ENCODE data around the gene BACH2. TPM values are rescaled to one million over a fixed set of nuclear protein-coding genes. Genes with fewer than 3 reads are reported as not detected.

BACH2 gene
- total and polyA plus RNA-seq, 9 of the 15 experiments (the other 6 are each of a cell fraction or from before 2014, with no cell fraction given), result 0.06 to 3.1 (median 0.59) TPM

DNA sequence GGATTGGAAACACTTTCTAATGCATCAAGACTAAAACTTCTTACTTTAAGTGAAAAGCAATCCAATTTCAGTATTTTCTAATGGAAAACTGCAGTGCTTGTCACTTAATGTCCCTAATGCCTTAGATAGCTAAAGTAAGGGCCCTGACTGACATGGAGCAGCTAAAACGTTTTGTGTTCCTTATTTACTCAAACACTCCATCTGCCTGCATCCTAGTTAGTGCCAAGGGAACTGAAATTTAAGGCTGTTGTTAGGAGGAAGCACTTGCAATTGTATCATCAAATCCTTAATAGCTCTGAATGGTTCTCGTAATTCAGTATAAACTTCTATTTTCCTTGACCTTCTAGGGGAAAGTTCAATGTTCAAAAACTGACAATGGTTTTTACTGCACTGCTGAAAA is 274.9 kb downstream of the BACH2 start:
- intact Hi-C loops (cut with micrococcal nuclease) (no loop called here), in situ Hi-C loops (cut with MboI) (no loop called here)
- 13% methylated on average over 2 of the region's 2 CpGs for WGBS (ENCODE audit: insufficient coverage, low coverage, missing lambda C conversion rate)
- DNase-seq (ENCODE audit: extremely low read depth in 1 of 4, low spot score in 3 of 4) (no peak), ATAC-seq (no peak), FAIRE-seq (no peak)
- H3K9me3 ChIP-seq (replicated peaks; ENCODE audit: control insufficient read depth, insufficient read depth, low read depth, low read length), result no peaks in the 10 kb centered on the region
- no peak overlapping the region for H2AFZ ChIP-seq (ENCODE audit: low read depth, low read length)
- ChIA-PET POLR2A (no interaction called here), CTCF (ENCODE audit: low intra/inter-chr PET ratio) (no interaction called here)
- H3K36me3 ChIP-seq (ENCODE audit: control insufficient read depth, insufficient read depth, low read length), result no peaks in the 10 kb centered on the region
- H3K27ac ChIP-seq (ENCODE audit: extremely low read depth, low read depth, low read length), result no peak overlapping the region
- H3K4me3 ChIP-seq, result no peak overlapping the region
- no peaks in the 10 kb centered on the region for H4K20me1 ChIP-seq (replicated peaks; ENCODE audit: control insufficient read depth, insufficient read depth, low read length)
- H3K4me1 ChIP-seq (replicated peaks in 1 of 2; ENCODE audit: control insufficient read depth in 2 of 2, insufficient read depth in 2 of 2, low read length in 2 of 2), result no peaks in the 10 kb centered on the region
- H3K9me1 ChIP-seq (ENCODE audit: control insufficient read depth, insufficient read depth, low read length), result no peaks in the 10 kb centered on the region
- H3K27me3 ChIP-seq (ENCODE audit: control insufficient read depth in 2 of 2, insufficient read depth in 2 of 2, low read length in 2 of 2), result peaks cover 5 to 9% of the 10 kb centered on the region in 2 experiments; a peak in 3 of 5 replicates
- no peak overlapping the region for H3K9ac ChIP-seq (ENCODE audit: insufficient read depth in 1 of 2, low read depth in 2 of 2, low read length in 2 of 2)
- no peak overlapping the region for H3K4me2 ChIP-seq (ENCODE audit: insufficient read depth, low read length)
- no peak for TF ChIP-seq SP1 (CRISPR knock-in tag; IDR thresholded peaks at IDR 0.05)
- TF ChIP-seq ZBTB49 (CRISPR knock-in tag; IDR thresholded peaks at IDR 0.05; ENCODE audit: borderline replicate concordance), result no peak
- TF ChIP-seq ZNF165 (CRISPR knock-in tag; IDR thresholded peaks at IDR 0.05; ENCODE audit: borderline replicate concordance), result no peak
- TF ChIP-seq, protein P1, sequence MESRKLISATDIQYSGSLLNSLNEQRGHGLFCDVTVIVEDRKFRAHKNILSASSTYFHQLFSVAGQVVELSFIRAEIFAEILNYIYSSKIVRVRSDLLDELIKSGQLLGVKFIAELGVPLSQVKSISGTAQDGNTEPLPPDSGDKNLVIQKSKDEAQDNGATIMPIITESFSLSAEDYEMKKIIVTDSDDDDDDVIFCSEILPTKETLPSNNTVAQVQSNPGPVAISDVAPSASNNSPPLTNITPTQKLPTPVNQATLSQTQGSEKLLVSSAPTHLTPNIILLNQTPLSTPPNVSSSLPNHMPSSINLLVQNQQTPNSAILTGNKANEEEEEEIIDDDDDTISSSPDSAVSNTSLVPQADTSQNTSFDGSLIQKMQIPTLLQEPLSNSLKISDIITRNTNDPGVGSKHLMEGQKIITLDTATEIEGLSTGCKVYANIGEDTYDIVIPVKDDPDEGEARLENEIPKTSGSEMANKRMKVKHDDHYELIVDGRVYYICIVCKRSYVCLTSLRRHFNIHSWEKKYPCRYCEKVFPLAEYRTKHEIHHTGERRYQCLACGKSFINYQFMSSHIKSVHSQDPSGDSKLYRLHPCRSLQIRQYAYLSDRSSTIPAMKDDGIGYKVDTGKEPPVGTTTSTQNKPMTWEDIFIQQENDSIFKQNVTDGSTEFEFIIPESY (CRISPR knock-in tag; IDR thresholded peaks at IDR 0.05), result no peak
- TF ChIP-seq TCF3 (CRISPR knock-in tag; IDR thresholded peaks at IDR 0.05), result no peak
- TF ChIP-seq, protein P2, sequence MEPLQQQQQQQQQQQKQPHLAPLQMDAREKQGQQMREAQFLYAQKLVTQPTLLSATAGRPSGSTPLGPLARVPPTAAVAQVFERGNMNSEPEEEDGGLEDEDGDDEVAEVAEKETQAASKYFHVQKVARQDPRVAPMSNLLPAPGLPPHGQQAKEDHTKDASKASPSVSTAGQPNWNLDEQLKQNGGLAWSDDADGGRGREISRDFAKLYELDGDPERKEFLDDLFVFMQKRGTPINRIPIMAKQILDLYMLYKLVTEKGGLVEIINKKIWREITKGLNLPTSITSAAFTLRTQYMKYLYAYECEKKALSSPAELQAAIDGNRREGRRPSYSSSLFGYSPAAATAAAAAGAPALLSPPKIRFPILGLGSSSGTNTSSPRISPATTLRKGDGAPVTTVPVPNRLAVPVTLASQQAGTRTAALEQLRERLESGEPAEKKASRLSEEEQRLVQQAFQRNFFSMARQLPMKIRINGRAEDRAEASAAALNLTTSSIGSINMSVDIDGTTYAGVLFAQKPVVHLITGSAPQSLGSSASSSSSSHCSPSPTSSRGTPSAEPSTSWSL (CRISPR knock-in tag; IDR thresholded peaks at IDR 0.05; ENCODE audit: borderline replicate concordance), result no peak
- no peak for TF ChIP-seq STAT5A (IDR thresholded peaks at IDR 0.05; ENCODE audit: borderline replicate concordance, low read length)
- TF ChIP-seq ZNF57 (CRISPR knock-in tag; IDR thresholded peaks at IDR 0.05), result no peak
- TF ChIP-seq GTF2A2 (tag; IDR thresholded peaks at IDR 0.05), result no peak
- no TSS peak for BruUV-seq (replicated peaks)
- no peaks in the 10 kb centered on the region for H3K79me2 ChIP-seq (ENCODE audit: control insufficient read depth, insufficient read depth, low read length)

Measured in K562 (cell line).